HG02763 (cell line): ENCODE measurements around the gene SLC12A5.

Source experiments
- ATAC-seq: cut with Tn5 transposase; IDR thresholded peaks from one replicate; pipeline ENCODE4 v1.9.1; 2021; ENCODE audit warnings: mild to moderate bottlenecking, moderate library complexity; ENCODE audit not compliant: unreplicated experiment

Gene SLC12A5

DNA sequence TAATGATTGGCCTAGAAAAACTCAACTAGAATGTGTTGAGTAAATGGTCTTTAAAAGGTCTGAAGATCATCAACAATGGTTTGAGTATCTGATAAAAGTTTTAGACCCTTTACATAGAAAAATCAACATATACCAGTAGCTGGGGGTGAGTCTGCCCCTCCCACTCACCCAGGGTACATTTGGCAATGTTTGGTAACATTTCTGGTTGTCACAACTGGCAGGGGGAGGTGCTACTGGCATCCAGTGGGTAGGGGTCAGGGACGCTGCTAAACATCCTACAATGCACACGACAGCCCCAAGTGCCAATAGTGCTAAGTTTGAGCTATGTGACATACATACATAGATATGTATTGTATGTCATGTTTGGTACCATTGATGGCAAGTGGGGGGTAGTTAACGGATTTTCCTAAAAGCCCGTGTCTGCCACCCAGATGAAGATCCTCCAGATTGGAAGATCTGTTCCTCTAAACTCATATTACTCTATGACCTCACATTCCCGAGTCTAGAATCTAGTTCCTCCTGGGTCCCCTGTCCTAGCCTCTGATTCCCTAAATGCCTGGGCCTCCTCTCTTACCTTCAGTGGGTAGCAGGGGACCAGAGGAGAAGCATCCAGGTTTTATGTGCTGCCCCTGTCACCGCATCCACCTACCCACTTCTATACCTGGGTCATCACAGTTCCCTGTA, 22.9 kb upstream of the SLC12A5 start:
- no peak for ATAC-seq

DNA sequence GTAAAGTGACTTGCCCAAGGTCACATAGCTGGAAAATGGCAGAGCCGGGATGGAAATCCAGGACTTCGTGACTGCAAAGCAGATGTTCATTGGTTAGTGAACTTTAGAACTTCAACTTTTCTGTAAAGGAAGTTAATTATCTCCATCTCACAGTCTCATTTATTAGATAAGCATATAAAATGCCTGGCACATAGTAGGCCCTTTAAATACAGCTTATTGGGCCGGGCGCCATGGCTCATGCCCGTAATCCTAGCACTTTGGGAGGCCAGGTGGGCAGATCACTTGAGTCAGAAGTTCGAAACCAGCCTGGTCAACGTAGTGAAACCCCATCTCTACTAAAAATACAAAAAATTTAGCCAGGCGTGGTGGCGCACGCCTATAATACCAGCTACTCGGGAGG, 22.1 kb upstream of the SLC12A5 start:
- no peak for ATAC-seq

DNA sequence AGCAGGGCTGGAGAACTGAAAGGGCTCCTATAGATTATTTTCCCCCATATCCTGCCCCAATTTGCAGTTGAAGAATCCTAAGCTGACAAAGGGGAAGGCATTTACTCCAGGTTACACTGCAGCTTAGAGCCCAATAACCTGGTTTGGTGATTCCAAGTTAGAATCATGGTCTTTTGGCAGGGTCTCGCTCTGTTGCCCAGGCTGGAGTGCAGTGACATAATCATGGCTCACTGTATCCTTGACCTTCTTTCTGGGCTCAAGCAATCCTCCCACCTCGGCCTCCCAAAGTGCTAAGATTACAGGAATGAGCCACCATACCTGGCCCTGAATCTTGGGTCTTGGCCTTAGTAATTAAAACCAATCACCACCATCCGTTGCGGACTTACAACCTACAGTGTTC, 21.3 kb upstream of the SLC12A5 start:
- no peak for ATAC-seq

GRCh38 chr20:46009816-46010215, 19.2 kb upstream of the SLC12A5 start:
- ATAC-seq = no peak

DNA sequence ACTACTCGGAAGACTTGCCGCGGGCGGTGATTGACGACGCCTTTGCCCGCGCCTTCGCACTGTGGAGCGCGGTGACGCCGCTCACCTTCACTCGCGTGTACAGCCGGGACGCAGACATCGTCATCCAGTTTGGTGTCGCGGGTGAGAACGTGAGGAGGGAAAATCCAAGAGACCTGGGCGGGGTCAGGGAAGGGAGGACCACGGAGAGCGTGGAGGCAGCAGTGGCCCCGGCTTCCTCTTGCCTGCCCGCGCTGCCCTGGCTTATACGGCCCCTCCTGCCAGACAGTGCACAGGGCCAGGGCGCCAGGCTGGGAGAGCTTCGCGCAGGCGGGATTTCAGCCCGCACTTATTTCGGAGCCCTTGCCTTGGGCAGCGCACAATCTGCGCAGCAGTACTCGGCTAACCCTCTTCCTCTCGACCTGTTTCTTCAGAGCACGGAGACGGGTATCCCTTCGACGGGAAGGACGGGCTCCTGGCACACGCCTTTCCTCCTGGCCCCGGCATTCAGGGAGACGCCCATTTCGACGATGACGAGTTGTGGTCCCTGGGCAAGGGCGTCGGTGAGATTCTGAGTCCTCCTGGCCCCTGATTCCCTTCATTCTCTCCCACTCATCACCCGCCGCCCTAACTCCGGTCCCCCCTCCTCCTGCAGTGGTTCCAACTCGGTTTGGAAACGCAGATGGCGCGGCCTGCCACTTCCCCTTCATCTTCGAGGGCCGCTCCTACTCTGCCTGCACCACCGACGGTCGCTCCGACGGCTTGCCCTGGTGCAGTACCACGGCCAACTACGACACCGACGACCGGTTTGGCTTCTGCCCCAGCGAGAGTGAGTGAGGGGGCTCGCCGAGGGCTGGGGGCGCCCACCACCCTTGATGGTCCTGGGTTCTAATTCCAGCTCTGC, 18.3 kb upstream of the SLC12A5 start:
- no peak for ATAC-seq

DNA sequence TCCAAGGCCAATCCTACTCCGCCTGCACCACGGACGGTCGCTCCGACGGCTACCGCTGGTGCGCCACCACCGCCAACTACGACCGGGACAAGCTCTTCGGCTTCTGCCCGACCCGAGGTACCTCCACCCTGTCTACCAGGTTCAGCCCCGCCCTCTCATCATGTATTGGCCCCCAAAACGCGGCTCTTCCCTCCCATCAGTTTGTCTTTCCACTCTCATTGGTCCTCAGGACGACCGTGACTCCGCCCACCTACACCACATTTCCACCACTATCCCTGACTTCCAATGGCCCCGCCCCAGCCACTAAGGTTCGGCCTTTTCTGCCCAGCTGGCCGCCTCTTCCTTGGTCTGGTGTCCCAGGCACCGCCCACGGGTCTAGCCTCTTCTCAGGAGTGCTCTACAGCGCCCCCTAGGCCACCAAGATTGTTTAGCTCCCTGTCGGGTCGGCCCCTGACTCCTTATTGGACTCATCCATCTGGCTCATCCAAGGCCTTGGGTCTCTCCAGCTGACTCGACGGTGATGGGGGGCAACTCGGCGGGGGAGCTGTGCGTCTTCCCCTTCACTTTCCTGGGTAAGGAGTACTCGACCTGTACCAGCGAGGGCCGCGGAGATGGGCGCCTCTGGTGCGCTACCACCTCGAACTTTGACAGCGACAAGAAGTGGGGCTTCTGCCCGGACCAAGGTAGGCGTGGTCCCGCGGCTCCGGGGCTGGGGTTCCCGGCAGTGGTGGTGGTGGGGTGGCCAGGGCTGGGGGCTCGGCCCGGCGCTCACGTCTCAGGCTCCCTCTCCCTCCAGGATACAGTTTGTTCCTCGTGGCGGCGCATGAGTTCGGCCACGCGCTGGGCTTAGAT, 17.2 kb upstream of the SLC12A5 start:
- no peak for ATAC-seq

GRCh38 chr20:46012921-46013320, 16.1 kb upstream of the SLC12A5 start:
- no peak for ATAC-seq

DNA sequence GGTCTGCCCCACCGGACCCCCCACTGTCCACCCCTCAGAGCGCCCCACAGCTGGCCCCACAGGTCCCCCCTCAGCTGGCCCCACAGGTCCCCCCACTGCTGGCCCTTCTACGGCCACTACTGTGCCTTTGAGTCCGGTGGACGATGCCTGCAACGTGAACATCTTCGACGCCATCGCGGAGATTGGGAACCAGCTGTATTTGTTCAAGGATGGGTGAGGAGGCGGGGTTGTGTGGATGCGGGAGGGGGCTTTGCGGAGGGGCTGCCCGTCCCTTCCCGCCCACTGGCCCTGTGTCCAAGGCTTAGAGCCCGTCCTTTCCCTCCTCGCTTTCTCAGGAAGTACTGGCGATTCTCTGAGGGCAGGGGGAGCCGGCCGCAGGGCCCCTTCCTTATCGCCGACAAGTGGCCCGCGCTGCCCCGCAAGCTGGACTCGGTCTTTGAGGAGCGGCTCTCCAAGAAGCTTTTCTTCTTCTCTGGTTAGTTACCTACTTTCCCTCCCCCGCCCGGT, 15.6 kb upstream of the SLC12A5 start:
- no peak for ATAC-seq

DNA sequence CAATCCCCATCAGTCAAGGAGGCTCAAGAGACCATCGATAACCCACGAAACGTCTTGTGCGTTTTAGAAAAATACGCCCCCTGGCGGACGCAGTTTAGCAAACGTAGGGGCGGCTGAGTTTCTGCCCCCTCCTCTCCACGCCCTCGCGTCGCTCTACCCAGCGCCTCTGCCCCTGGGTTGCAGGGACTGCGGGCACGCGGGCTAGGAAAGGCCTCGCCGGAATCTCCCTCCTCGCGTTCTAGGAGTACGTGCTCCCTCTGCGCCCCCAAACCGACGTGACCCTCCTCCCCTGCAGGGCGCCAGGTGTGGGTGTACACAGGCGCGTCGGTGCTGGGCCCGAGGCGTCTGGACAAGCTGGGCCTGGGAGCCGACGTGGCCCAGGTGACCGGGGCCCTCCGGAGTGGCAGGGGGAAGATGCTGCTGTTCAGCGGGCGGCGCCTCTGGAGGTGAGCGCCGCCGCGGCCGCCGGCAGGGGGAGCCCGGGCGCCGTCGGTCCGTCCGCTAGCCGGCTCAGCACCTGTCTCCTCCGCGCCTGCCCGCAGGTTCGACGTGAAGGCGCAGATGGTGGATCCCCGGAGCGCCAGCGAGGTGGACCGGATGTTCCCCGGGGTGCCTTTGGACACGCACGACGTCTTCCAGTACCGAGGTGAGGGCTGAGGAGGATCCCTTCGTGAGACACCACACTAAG, 15.0 kb upstream of the SLC12A5 start:
- peak; percentile 77 for ATAC-seq

DNA sequence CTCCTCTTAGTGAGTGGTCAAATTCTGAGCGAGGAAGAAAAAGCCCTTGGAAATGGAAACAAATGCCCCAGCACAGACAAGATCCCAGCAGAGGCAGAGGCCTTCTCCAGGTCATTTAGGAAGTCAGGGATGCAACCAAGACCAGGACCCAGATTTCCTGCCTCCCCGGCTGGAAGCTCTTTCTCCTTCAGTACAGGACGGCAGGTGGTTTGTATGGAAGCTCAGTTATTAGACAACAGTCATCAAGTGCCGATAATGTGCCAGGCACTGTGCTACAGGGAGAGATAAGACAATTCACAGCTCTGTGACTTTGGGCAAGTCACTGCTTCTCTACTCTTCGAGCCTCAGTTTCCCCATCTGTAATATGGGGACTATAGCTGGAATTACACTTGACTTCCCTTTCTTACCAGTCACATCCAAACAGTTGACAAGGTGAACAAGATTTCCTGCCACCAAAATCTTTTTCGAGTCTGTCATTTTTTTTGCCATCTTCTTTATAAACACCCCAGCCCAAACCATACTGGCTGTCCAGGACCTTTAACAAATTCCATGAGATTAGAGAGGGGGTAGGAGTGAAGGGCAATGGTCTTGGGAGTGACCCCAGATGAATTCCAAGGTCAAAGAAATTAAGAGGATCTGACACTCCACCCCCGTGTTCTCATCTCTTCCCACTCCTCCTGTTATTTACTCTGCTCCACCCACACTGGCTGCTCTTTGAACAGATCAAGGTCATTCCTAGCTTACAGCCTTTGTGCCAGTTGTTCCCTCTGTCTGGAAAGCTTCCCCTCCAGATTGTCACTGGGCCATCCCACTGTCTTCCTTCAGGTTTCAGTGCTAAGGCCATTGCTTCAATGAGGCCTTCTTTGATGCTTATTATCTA, 14.3 kb upstream of the SLC12A5 start:
- no peak for ATAC-seq

DNA sequence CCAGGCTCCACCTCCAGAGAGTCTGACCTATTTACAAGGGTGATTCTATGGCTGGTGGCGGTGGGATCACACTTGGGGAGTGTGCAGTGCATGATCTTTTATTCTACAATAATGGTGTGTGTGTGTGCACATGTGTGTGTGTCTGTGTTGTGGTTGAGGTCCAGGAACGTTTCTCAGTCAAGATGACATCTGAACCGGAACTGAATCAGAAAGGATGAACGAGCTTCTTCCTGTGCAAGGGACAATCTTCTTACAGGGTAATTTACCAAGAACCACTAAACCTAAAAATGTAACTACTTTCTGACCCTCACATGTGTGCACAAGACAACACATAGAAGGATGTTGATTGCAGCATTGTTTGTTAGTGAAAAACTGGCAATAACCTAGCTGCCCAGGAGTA, 11.7 kb upstream of the SLC12A5 start:
- ATAC-seq = no peak

DNA sequence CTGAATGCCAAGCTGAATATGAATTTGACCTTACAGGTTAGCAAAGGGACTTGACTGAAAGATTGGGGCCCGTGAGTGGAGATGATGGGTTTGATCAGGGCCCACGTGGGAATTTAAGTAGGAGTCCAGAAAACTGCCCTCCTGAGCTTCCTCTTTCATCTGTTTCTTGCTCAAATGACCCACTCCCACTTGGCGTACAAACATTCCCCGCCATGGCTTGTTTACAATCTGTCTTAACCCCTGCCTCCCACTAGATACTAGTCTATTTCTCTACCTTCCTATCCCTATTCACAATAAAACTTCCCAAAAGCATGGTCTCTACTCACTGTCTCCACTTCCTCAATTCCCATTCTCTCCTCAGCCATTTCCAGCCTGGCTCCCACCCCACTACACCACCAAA, 10.9 kb upstream of the SLC12A5 start:
- no peak for ATAC-seq

- no peak for ATAC-seq
Observed at GRCh38 chr20:46018611-46019010, 10.4 kb upstream of the SLC12A5 start.

GRCh38 chr20:46020555-46020954, 8.5 kb upstream of the SLC12A5 start:
- no peak for ATAC-seq

GRCh38 chr20:46021361-46022359, 7.4 kb upstream of the SLC12A5 start:
- no peak for ATAC-seq

DNA sequence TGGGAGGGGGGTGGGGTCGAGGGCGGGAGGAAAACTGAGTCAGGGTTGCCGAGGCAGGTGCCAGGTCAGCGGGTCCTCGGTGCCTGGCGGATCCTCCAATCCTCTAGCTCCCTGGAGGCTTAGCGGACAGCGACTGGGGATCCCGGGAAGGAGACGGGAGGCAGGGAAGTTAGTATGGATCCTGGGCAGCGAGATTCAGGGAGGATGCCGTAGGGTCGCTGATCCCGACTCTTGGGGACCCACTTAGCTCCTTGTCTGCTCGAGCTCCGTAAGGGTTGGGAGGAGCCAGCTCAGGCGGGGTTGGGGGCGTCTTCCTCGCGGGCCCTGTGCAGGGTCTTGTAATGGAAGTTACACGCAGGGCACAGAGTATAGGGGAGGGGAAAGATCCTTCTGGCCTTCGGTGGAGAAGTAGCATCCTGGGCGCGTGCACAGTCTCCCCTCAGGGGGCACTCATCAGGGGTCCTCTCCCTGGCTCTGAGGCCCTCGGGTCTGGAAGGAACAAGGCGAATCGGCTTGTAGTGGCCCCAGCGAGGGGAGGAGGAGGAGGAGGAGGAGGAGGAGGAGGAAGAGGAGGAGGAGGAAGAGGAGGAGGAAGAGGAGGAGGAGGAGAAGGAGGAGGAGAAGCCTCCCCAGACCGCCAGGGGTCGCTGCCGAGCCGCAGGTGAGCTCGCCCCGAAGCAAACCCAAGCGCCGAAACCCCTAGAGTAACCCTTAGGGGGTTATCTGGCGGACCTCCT, 6.4 kb upstream of the SLC12A5 start:
- no peak for ATAC-seq

GRCh38 chr20:46023148-46023484, 5.9 kb upstream of the SLC12A5 start:
- no peak for ATAC-seq

DNA sequence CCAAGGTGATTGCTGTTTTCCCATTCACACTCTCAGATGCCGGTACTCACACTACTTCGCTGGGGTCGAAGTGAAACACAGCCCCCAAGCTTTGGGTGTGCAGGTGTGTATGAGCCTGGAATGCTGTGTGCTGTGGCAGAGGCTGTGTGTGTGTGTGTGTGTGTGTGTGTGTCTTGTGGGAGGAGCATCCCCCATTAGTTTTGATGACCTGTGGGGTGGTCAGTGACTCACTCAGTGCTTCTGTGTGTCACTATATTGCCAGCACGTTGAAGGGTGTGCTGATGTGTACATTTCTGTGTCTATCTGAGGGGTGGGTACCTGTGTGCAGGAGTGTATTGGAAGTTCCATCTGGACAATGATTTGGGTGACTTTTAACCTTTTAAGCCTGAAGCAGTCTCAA, 5.0 kb upstream of the SLC12A5 start:
- no peak for ATAC-seq
